RWPE1 (cell line): ENCODE measurements around the gene CRMP1.

ENCODE experiments used
- CTCF ChIA-PET: fragments of 350-600 bp; sonication (Branson Sonifier 250); formaldehyde crosslinking; extraction: SDS; loops from one replicate; lab custom pipeline; 2021; lab: Yijun Ruan, JAX
- POLR2A ChIA-PET: fragments of 400-600 bp; formaldehyde crosslinking; extraction: SDS; loops from one replicate; lab custom pipeline; 2020; ENCODE audit warnings: antibody characterized with exemption; ENCODE audit not compliant: low non-redundant PET; lab: Yijun Ruan, JAX
- DNase-seq: peaks from one replicate; pipeline ENCODE4 v3.0.0; 2012; ENCODE audit warnings: low spot score
- H3K27ac ChIP-seq: fragments of 450-650 bp; 2 replicates; pipeline ENCODE4 v1.5.1; 2017
- CTCF ChIP-seq: fragments of 450-650 bp; conservative IDR thresholded peaks from 2 replicates; pipeline ENCODE4 v1.5.1; 2017; ENCODE audit warnings: low read depth, mild to moderate bottlenecking

The CRMP1 gene

GRCh38 chr4:5867866-5868265 lies 25.0 kb downstream of the CRMP1 start:
- no peak for DNase-seq
- TF ChIP-seq CTCF: no peak
- ChIA-PET POLR2A (no interaction called here), CTCF (no interaction called here)
- no peak overlapping the region for H3K27ac ChIP-seq

- no peak for DNase-seq
- POLR2A ChIA-PET: no interaction called here
- H3K27ac ChIP-seq: no peak overlapping the region
- no peak for TF ChIP-seq CTCF
- CTCF ChIA-PET: interaction anchor here (0.6 kb wide), 1 partner anchor 57 kb away, joined by 4 read pairs; no protein-coding TSS in a partner anchor
These were observed 25.8 kb downstream of the CRMP1 start for GRCh38 chr4:5866841-5867813.

- no peak for DNase-seq
- H3K27ac ChIP-seq: no peak overlapping the region
- TF ChIP-seq CTCF: no peak
- CTCF ChIA-PET: no interaction called here
- POLR2A ChIA-PET: no interaction called here
These were observed 26.8 kb downstream of the CRMP1 start for GRCh38 chr4:5865896-5866599.

- CTCF ChIA-PET: no interaction called here
- no peak for TF ChIP-seq CTCF
- peak; percentile 76 for DNase-seq
- POLR2A ChIA-PET: no interaction called here
- no peak overlapping the region for H3K27ac ChIP-seq
These were observed 29.3 kb downstream of the CRMP1 start for GRCh38 chr4:5863461-5864113.

- no peak for TF ChIP-seq CTCF
- POLR2A ChIA-PET: interaction anchor here (0.6 kb wide), 1 partner anchor 14 kb away, joined by 3 read pairs; no protein-coding TSS in a partner anchor
- no peak for DNase-seq
- H3K27ac ChIP-seq: no peak overlapping the region
- CTCF ChIA-PET: interaction anchor here (0.6 kb wide), 1 partner anchor 947 kb away, joined by 4 read pairs; no protein-coding TSS in a partner anchor
These were observed 34.7 kb downstream of the CRMP1 start for GRCh38 chr4:5858020-5858769.
